Measurements from ENCODE around the gene VWC2. TPM values are rescaled to one million over a fixed set of nuclear protein-coding genes. Genes with fewer than 3 reads are reported as not detected.

Gene VWC2
- total RNA-seq, 2 experiments from 2014 or later = not detected

- Histone ChIP-seq H4K20me1 (ENCODE audit: insufficient read depth, low read length) (no peaks in the 10 kb centered on the region), H3K4me1 (ENCODE audit: insufficient read depth, low read length, poor library complexity, severe bottlenecking) (no peaks in the 10 kb centered on the region), H3K4me3 (ENCODE audit: low read depth, low read length, poor library complexity, severe bottlenecking) (no peak overlapping the region), H3K27ac (ENCODE audit: low read depth, low read length, poor library complexity, severe bottlenecking) (no peak overlapping the region), H3K79me2 (ENCODE audit: insufficient read depth, low read depth, low read length) (no peaks in the 10 kb centered on the region), H3K9me2 (ENCODE audit: insufficient read depth, low read length) (no peaks in the 10 kb centered on the region), H2AFZ (ENCODE audit: low read length) (no peak overlapping the region), H3K36me3 (ENCODE audit: insufficient read depth, low read length) (no peaks in the 10 kb centered on the region), H3K9me3 (ENCODE audit: low read length) (peaks cover 9% of the 10 kb centered on the region; the same call in 1 of the 2 replicates), H3K4me2 (ENCODE audit: low read length) (no peak overlapping the region)
- DNase-seq (ENCODE audit: low spot score) = no peak
- POLR2A ChIA-PET = no interaction called here
- CTCF ChIA-PET (ENCODE audit: unreplicated experiment) = no interaction called here
- BruUV-seq (replicated peaks) = no TSS peak
- intact Hi-C loops (cut with micrococcal nuclease; ENCODE audit: unreplicated experiment) = no loop called here
- TF ChIP-seq EZH2phosphoT487 (IDR thresholded peaks at IDR 0.05; ENCODE audit: borderline replicate concordance, low read depth, low read length) = no peak
- TF ChIP-seq CTCF (conservative IDR thresholded peaks at IDR 0.05; ENCODE audit: low read length) = no peak
Observed at GRCh38 chr7:49927631-49928030, 154.2 kb downstream of the VWC2 start.

GRCh38 chr7:49928787-49929186, 155.3 kb downstream of the VWC2 start:
- intact Hi-C loops (cut with micrococcal nuclease; ENCODE audit: unreplicated experiment) = no loop called here
- Histone ChIP-seq H3K27ac (ENCODE audit: low read depth, low read length, poor library complexity, severe bottlenecking) (no peak overlapping the region), H2AFZ (ENCODE audit: low read length) (no peak overlapping the region), H3K9me2 (ENCODE audit: insufficient read depth, low read length) (no peaks in the 10 kb centered on the region), H3K9me3 (ENCODE audit: low read length) (peaks cover 9% of the 10 kb centered on the region; the same call in 1 of the 2 replicates), H3K4me3 (ENCODE audit: low read depth, low read length, poor library complexity, severe bottlenecking) (no peak overlapping the region), H4K20me1 (ENCODE audit: insufficient read depth, low read length) (no peaks in the 10 kb centered on the region), H3K79me2 (ENCODE audit: insufficient read depth, low read depth, low read length) (no peaks in the 10 kb centered on the region), H3K4me2 (ENCODE audit: low read length) (no peak overlapping the region), H3K4me1 (ENCODE audit: insufficient read depth, low read length, poor library complexity, severe bottlenecking) (no peaks in the 10 kb centered on the region), H3K36me3 (ENCODE audit: insufficient read depth, low read length) (no peaks in the 10 kb centered on the region)
- no TSS peak for BruUV-seq (replicated peaks)
- ChIA-PET CTCF (ENCODE audit: unreplicated experiment) (no interaction called here), POLR2A (interaction anchor here (0.5 kb wide), 1 partner anchor 1219 kb away, joined by 3 read pairs; no protein-coding TSS in a partner anchor)
- no peak for DNase-seq (ENCODE audit: low spot score)
- TF ChIP-seq CTCF (conservative IDR thresholded peaks at IDR 0.05; ENCODE audit: low read length) (no peak), EZH2phosphoT487 (IDR thresholded peaks at IDR 0.05; ENCODE audit: borderline replicate concordance, low read depth, low read length) (no peak)

GRCh38 chr7:49931627-49932026, 158.2 kb downstream of the VWC2 start:
- TF ChIP-seq CTCF (conservative IDR thresholded peaks at IDR 0.05; ENCODE audit: low read length) (no peak), EZH2phosphoT487 (IDR thresholded peaks at IDR 0.05; ENCODE audit: borderline replicate concordance, low read depth, low read length) (no peak)
- Histone ChIP-seq H4K20me1 (ENCODE audit: insufficient read depth, low read length) (no peaks in the 10 kb centered on the region), H3K36me3 (ENCODE audit: insufficient read depth, low read length) (no peaks in the 10 kb centered on the region), H2AFZ (ENCODE audit: low read length) (no peak overlapping the region), H3K9me3 (ENCODE audit: low read length) (peaks cover 9% of the 10 kb centered on the region; the same call in 1 of the 2 replicates), H3K79me2 (ENCODE audit: insufficient read depth, low read depth, low read length) (no peaks in the 10 kb centered on the region), H3K4me3 (ENCODE audit: low read depth, low read length, poor library complexity, severe bottlenecking) (no peak overlapping the region), H3K9me2 (ENCODE audit: insufficient read depth, low read length) (no peaks in the 10 kb centered on the region), H3K4me2 (ENCODE audit: low read length) (no peak overlapping the region), H3K27ac (ENCODE audit: low read depth, low read length, poor library complexity, severe bottlenecking) (no peak overlapping the region), H3K4me1 (ENCODE audit: insufficient read depth, low read length, poor library complexity, severe bottlenecking) (no peaks in the 10 kb centered on the region)
- DNase-seq (ENCODE audit: low spot score) = no peak
- intact Hi-C loops (cut with micrococcal nuclease; ENCODE audit: unreplicated experiment) = no loop called here
- ChIA-PET CTCF (ENCODE audit: unreplicated experiment) (no interaction called here), POLR2A (no interaction called here)
- no TSS peak for BruUV-seq (replicated peaks)
